ENCODE results near the gene CCDC157.

Gene CCDC157

DNA sequence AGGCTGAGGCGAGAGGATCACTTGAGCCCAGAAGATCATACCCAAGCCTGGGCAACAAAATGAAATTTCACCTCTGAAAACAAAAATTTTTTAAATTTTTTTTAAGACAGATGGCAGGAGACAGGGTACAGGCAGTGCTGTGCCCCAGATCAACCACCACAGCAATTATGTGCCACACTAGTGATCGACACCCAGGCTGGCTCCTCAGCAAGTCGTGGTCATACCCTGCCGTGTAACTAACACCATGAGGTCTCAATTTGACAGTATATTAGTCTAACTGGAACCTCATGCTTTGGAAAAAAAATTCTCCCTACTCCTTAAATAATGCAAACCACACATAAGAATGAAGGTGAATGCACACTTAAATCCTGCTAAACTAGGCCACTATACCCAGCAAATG is 8.4 kb upstream of the CCDC157 start:
- TF ChIP-seq EZH2 (IDR thresholded peaks at IDR 0.05; ENCODE audit: borderline replicate concordance, low read length): no peak
- TF ChIP-seq, protein P1, sequence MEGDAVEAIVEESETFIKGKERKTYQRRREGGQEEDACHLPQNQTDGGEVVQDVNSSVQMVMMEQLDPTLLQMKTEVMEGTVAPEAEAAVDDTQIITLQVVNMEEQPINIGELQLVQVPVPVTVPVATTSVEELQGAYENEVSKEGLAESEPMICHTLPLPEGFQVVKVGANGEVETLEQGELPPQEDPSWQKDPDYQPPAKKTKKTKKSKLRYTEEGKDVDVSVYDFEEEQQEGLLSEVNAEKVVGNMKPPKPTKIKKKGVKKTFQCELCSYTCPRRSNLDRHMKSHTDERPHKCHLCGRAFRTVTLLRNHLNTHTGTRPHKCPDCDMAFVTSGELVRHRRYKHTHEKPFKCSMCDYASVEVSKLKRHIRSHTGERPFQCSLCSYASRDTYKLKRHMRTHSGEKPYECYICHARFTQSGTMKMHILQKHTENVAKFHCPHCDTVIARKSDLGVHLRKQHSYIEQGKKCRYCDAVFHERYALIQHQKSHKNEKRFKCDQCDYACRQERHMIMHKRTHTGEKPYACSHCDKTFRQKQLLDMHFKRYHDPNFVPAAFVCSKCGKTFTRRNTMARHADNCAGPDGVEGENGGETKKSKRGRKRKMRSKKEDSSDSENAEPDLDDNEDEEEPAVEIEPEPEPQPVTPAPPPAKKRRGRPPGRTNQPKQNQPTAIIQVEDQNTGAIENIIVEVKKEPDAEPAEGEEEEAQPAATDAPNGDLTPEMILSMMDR (IDR thresholded peaks at IDR 0.05; ENCODE audit: low read length): no peak
- H3K36me3 ChIP-seq (ENCODE audit: insufficient read depth, low read length): peaks cover 95% of the 10 kb centered on the region
- no peaks in the 10 kb centered on the region for H3K27me3 ChIP-seq (ENCODE audit: insufficient read depth, low read length)
- H3K4me2 ChIP-seq (ENCODE audit: low read length): no peak overlapping the region
- H3K27ac ChIP-seq (ENCODE audit: low read depth, low read length, poor library complexity, severe bottlenecking): no peak overlapping the region
- no peaks in the 10 kb centered on the region for H3F3A ChIP-seq (ENCODE audit: insufficient read depth, low read length)
- no peaks in the 10 kb centered on the region for H3K9me2 ChIP-seq (ENCODE audit: low read depth, low read length)
- no peak overlapping the region for H3K9ac ChIP-seq (ENCODE audit: low read length)
- H3K4me1 ChIP-seq (ENCODE audit: insufficient read depth, low read length, severe bottlenecking): no peaks in the 10 kb centered on the region
- no peaks in the 10 kb centered on the region for H3K79me2 ChIP-seq (ENCODE audit: insufficient read depth, low read length)
- H2AFZ ChIP-seq (ENCODE audit: low read length): no peak overlapping the region
- no peaks in the 10 kb centered on the region for H3K9me3 ChIP-seq (ENCODE audit: low read length)
- H4K20me1 ChIP-seq (ENCODE audit: insufficient read depth, low read length): no peaks in the 10 kb centered on the region
- no peak overlapping the region for H3K4me3 ChIP-seq (ENCODE audit: low read depth, low read length, poor library complexity, severe bottlenecking)

DNA sequence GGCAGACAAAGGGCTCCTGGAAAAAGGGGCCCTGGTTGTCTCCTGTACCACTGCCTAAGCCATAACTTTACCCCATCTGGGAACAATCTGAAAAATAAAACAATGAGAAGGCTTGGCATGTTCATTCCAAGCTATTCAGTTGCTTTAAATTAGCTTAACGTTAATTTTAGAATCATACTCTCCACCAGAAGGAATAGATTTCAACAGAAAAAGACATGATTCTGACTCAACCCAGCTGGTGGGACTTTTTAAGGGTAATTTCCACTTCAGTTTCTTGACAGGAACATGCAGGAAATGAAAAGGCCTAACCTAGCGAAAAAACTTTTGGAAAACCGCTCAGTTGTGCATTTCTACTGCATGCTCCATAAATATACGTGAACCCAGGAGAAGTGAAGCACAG is 8.0 kb upstream of the CCDC157 start:
- H3K4me3 ChIP-seq (ENCODE audit: low read depth, low read length, poor library complexity, severe bottlenecking): no peak overlapping the region
- no peaks in the 10 kb centered on the region for H3K79me2 ChIP-seq (ENCODE audit: insufficient read depth, low read length)
- H4K20me1 ChIP-seq (ENCODE audit: insufficient read depth, low read length): no peaks in the 10 kb centered on the region
- H3F3A ChIP-seq (ENCODE audit: insufficient read depth, low read length): no peaks in the 10 kb centered on the region
- H2AFZ ChIP-seq (ENCODE audit: low read length): no peak overlapping the region
- no peak overlapping the region for H3K9ac ChIP-seq (ENCODE audit: low read length)
- no peaks in the 10 kb centered on the region for H3K9me2 ChIP-seq (ENCODE audit: low read depth, low read length)
- no peak overlapping the region for H3K4me2 ChIP-seq (ENCODE audit: low read length)
- no peaks in the 10 kb centered on the region for H3K9me3 ChIP-seq (ENCODE audit: low read length)
- no peak for TF ChIP-seq EZH2 (IDR thresholded peaks at IDR 0.05; ENCODE audit: borderline replicate concordance, low read length)
- TF ChIP-seq, protein P1 (IDR thresholded peaks at IDR 0.05; ENCODE audit: low read length): no peak
- H3K27me3 ChIP-seq (ENCODE audit: insufficient read depth, low read length): no peaks in the 10 kb centered on the region
- no peaks in the 10 kb centered on the region for H3K4me1 ChIP-seq (ENCODE audit: insufficient read depth, low read length, severe bottlenecking)
- peaks cover 93% of the 10 kb centered on the region for H3K36me3 ChIP-seq (ENCODE audit: insufficient read depth, low read length)
- H3K27ac ChIP-seq (ENCODE audit: low read depth, low read length, poor library complexity, severe bottlenecking): no peak overlapping the region

DNA sequence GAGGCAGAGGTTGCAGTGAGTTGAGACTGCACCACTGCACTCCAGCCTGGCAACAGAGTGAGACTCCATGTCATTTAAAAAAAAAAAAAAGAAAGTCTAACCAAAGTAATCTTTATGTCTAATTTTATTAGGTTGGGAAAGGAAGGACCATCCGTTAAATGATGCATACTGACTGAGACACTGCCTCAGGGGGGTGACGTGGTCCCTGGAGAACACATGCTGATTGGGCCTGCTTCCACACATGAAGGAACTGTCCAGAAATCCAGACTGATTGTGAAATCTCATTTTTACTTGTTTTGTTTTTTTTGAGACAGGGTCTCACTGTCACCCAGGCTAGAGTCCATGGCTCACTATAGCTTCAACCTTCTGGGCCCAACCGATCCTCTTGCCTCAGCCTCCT is 5.6 kb upstream of the CCDC157 start:
- H3K4me2 ChIP-seq (ENCODE audit: low read length): no peak overlapping the region

More for the DNA sequence above, 5.6 kb upstream of the CCDC157 start:
- no peak overlapping the region for H2AFZ ChIP-seq (ENCODE audit: low read length)
- peaks cover 18% of the 10 kb centered on the region for H3K79me2 ChIP-seq (ENCODE audit: insufficient read depth, low read length)
- H3K36me3 ChIP-seq (ENCODE audit: insufficient read depth, low read length): peaks cover 75% of the 10 kb centered on the region
- peaks cover 21% of the 10 kb centered on the region for H3K4me1 ChIP-seq (ENCODE audit: insufficient read depth, low read length, severe bottlenecking)
- no peak overlapping the region for H3K4me3 ChIP-seq (ENCODE audit: low read depth, low read length, poor library complexity, severe bottlenecking)
- H3K27ac ChIP-seq (ENCODE audit: low read depth, low read length, poor library complexity, severe bottlenecking): no peak overlapping the region
- no peaks in the 10 kb centered on the region for H3K27me3 ChIP-seq (ENCODE audit: insufficient read depth, low read length)
- H3K9me3 ChIP-seq (ENCODE audit: low read length): no peaks in the 10 kb centered on the region
- H3K9ac ChIP-seq (ENCODE audit: low read length): no peak overlapping the region
- no peaks in the 10 kb centered on the region for H4K20me1 ChIP-seq (ENCODE audit: insufficient read depth, low read length)
- no peaks in the 10 kb centered on the region for H3K9me2 ChIP-seq (ENCODE audit: low read depth, low read length)
- TF ChIP-seq, protein P1 (IDR thresholded peaks at IDR 0.05; ENCODE audit: low read length): no peak
- TF ChIP-seq EZH2 (IDR thresholded peaks at IDR 0.05; ENCODE audit: borderline replicate concordance, low read length): no peak
- H3F3A ChIP-seq (ENCODE audit: insufficient read depth, low read length): no peaks in the 10 kb centered on the region
